Erythroblast (primary cell): ENCODE measurements around the gene PRKG1.

Experiments used
- GATA1 ChIP-seq: IDR thresholded peaks from 2 replicates; pipeline ENCODE4 v1.6.1; 2011; ENCODE audit warnings: low read depth, mild to moderate bottlenecking, control low read depth, low read length, moderate library complexity
- POLR2A ChIP-seq: IDR thresholded peaks from 2 replicates; pipeline ENCODE4 v1.6.1; 2011; ENCODE audit warnings: mild to moderate bottlenecking, low read length

DNA sequence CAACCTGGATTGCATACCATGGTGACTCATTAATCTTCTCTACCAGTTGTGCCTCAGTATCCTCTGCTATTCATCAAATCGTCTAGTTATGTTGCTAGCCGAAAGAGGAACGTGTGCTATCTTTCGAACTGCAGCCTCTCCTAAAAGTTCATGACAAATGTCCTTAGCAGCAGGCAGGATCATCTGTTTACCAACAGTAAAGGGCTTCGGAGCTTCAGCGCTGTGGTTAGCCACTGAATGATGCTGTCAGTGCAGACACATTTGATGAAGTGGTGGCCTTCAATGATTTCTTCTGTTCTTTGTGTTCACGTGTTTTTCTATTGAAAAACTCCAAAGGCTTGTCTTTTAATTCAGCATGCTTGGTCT is 556.3 kb downstream of the PRKG1 start:
- TF ChIP-seq POLR2A (no peak), GATA1 (no peak)
